ENCODE data around the gene CDPF1. TPM values are rescaled to one million over a fixed set of nuclear protein-coding genes. Genes with fewer than 3 reads are reported as not detected.
A peak's percentile ranks its signal among the peaks of the same experiment; 100 is the strongest.

The CDPF1 gene
- total RNA-seq, 1 donor from 2014 or later, result 10.4 TPM

GRCh38 chr22:46251816-46252380 lies 1.8 kb upstream of the CDPF1 start:
- DNase-seq, result no peak
- peaks cover 2% of the 10 kb centered on the region for H3K27me3 Mint-ChIP-seq
- intact Hi-C loops (cut with micrococcal nuclease), result loop anchor here (5.0 kb wide), 2 partner anchors 45 to 100 kb away; partner anchors contain the start of genes GTSE1 and PPARA
- peak overlapping the region; percentile 91 for H3K4me3 Mint-ChIP-seq
- no peaks in the 10 kb centered on the region for H3K9me3 Mint-ChIP-seq
- H3K27ac Mint-ChIP-seq, result peak overlapping the region; percentile 21
- H3K36me3 Mint-ChIP-seq (ENCODE audit: low read depth), result peaks cover 2% of the 10 kb centered on the region
- H3K4me1 Mint-ChIP-seq, result peaks cover 25% of the 10 kb centered on the region

GRCh38 chr22:46251266-46251665 lies 1.2 kb upstream of the CDPF1 start:
- Mint-ChIP-seq H3K36me3 (ENCODE audit: low read depth) (peaks cover 6% of the 10 kb centered on the region), H3K4me1 (peaks cover 26% of the 10 kb centered on the region), H3K4me3 (peak overlapping the region; percentile 91), H3K27me3 (no peaks in the 10 kb centered on the region), H3K27ac (peak overlapping the region; percentile 89), H3K9me3 (no peaks in the 10 kb centered on the region)
- intact Hi-C loops (cut with micrococcal nuclease), result loop anchor here (5.0 kb wide), 2 partner anchors 46 to 99 kb away; partner anchors contain the start of genes GTSE1 and PPARA
- DNase-seq, result no peak

- H3K4me3 Mint-ChIP-seq, result peak overlapping the region; percentile 91
- peaks cover 27% of the 10 kb centered on the region for H3K4me1 Mint-ChIP-seq
- H3K9me3 Mint-ChIP-seq, result no peaks in the 10 kb centered on the region
- no peaks in the 10 kb centered on the region for H3K27me3 Mint-ChIP-seq
- peak; percentile 75 for DNase-seq
- intact Hi-C loops (cut with micrococcal nuclease), result loop anchor here (1.0 to 5.0 kb wide), 3 partner anchors 47 to 127 kb away; partner anchors contain the start of genes GTSE1 and PPARA
- peak overlapping the region; percentile 89 for H3K27ac Mint-ChIP-seq
- peaks cover 6% of the 10 kb centered on the region for H3K36me3 Mint-ChIP-seq (ENCODE audit: low read depth)
Measured at GRCh38 chr22:46250783-46251125, 661 bp upstream of the CDPF1 start.

GRCh38 chr22:46247443-46247975 lies 2.6 kb downstream of the CDPF1 start:
- DNase-seq, result no peak
- Mint-ChIP-seq H3K27ac (no peak overlapping the region), H3K36me3 (ENCODE audit: low read depth) (peaks cover 13% of the 10 kb centered on the region), H3K4me3 (no peak overlapping the region), H3K4me1 (peaks cover 20% of the 10 kb centered on the region), H3K27me3 (no peaks in the 10 kb centered on the region), H3K9me3 (no peaks in the 10 kb centered on the region)
- intact Hi-C loops (cut with micrococcal nuclease), result no loop called here

GRCh38 chr22:46246178-46246577 lies 3.9 kb downstream of the CDPF1 start:
- Mint-ChIP-seq H3K4me1 (peaks cover 12% of the 10 kb centered on the region), H3K9me3 (no peaks in the 10 kb centered on the region), H3K4me3 (no peak overlapping the region), H3K36me3 (ENCODE audit: low read depth) (peaks cover 15% of the 10 kb centered on the region), H3K27ac (no peak overlapping the region), H3K27me3 (no peaks in the 10 kb centered on the region)
- intact Hi-C loops (cut with micrococcal nuclease), result no loop called here
- no peak for DNase-seq

- Mint-ChIP-seq H3K9me3 (no peaks in the 10 kb centered on the region), H3K4me3 (no peak overlapping the region), H3K4me1 (peaks cover 14% of the 10 kb centered on the region), H3K27me3 (no peaks in the 10 kb centered on the region), H3K27ac (no peak overlapping the region), H3K36me3 (ENCODE audit: low read depth) (peaks cover 16% of the 10 kb centered on the region)
- DNase-seq, result no peak
- intact Hi-C loops (cut with micrococcal nuclease), result no loop called here
Measured at GRCh38 chr22:46245511-46245910, 4.6 kb downstream of the CDPF1 start.

- H3K9me3 Mint-ChIP-seq, result no peaks in the 10 kb centered on the region
- no peak for DNase-seq
Measured at GRCh38 chr22:46244771-46245170, 5.3 kb downstream of the CDPF1 start.

GRCh38 chr22:46242076-46242475 lies 8.0 kb downstream of the CDPF1 start:
- H3K36me3 Mint-ChIP-seq (ENCODE audit: low read depth), result peaks cover 23% of the 10 kb centered on the region
- no peaks in the 10 kb centered on the region for H3K27me3 Mint-ChIP-seq
- no peaks in the 10 kb centered on the region for H3K9me3 Mint-ChIP-seq
- no peak for DNase-seq
- peaks cover 17% of the 10 kb centered on the region for H3K4me1 Mint-ChIP-seq
- intact Hi-C loops (cut with micrococcal nuclease), result no loop called here
- H3K4me3 Mint-ChIP-seq, result no peak overlapping the region
- no peak overlapping the region for H3K27ac Mint-ChIP-seq

More at GRCh38 chr22:46244771-46245170, 5.3 kb downstream of the CDPF1 start:
- intact Hi-C loops (cut with micrococcal nuclease), result no loop called here
- no peaks in the 10 kb centered on the region for H3K27me3 Mint-ChIP-seq
- no peak overlapping the region for H3K4me3 Mint-ChIP-seq
- H3K4me1 Mint-ChIP-seq, result peaks cover 19% of the 10 kb centered on the region
- peaks cover 16% of the 10 kb centered on the region for H3K36me3 Mint-ChIP-seq (ENCODE audit: low read depth)
- H3K27ac Mint-ChIP-seq, result no peak overlapping the region

GRCh38 chr22:46241396-46242007 lies 8.6 kb downstream of the CDPF1 start:
- Mint-ChIP-seq H3K4me3 (no peak overlapping the region), H3K27me3 (no peaks in the 10 kb centered on the region), H3K4me1 (peaks cover 17% of the 10 kb centered on the region), H3K36me3 (ENCODE audit: low read depth) (peaks cover 23% of the 10 kb centered on the region), H3K27ac (no peak overlapping the region), H3K9me3 (no peaks in the 10 kb centered on the region)
- no peak for DNase-seq
- intact Hi-C loops (cut with micrococcal nuclease), result no loop called here

- no peak overlapping the region for H3K4me3 Mint-ChIP-seq
- intact Hi-C loops (cut with micrococcal nuclease), result no loop called here
- peaks cover 14% of the 10 kb centered on the region for H3K4me1 Mint-ChIP-seq
Measured at GRCh38 chr22:46240907-46241306, 9.2 kb downstream of the CDPF1 start.

GRCh38 chr22:46240506-46240905 lies 9.6 kb downstream of the CDPF1 start:
- Mint-ChIP-seq H3K4me1 (peaks cover 14% of the 10 kb centered on the region), H3K27ac (no peak overlapping the region), H3K36me3 (ENCODE audit: low read depth) (peaks cover 20% of the 10 kb centered on the region), H3K4me3 (no peak overlapping the region), H3K27me3 (no peaks in the 10 kb centered on the region), H3K9me3 (no peaks in the 10 kb centered on the region)
- DNase-seq, result no peak
- intact Hi-C loops (cut with micrococcal nuclease), result no loop called here

More at GRCh38 chr22:46240907-46241306, 9.2 kb downstream of the CDPF1 start:
- no peaks in the 10 kb centered on the region for H3K27me3 Mint-ChIP-seq
- DNase-seq, result no peak
- no peaks in the 10 kb centered on the region for H3K9me3 Mint-ChIP-seq
- peaks cover 21% of the 10 kb centered on the region for H3K36me3 Mint-ChIP-seq (ENCODE audit: low read depth)
- H3K27ac Mint-ChIP-seq, result no peak overlapping the region

- H3K36me3 Mint-ChIP-seq (ENCODE audit: low read depth), result peaks cover 22% of the 10 kb centered on the region
- DNase-seq, result no peak
- no peak overlapping the region for H3K27ac Mint-ChIP-seq
- intact Hi-C loops (cut with micrococcal nuclease), result no loop called here
- no peak overlapping the region for H3K4me3 Mint-ChIP-seq
- no peaks in the 10 kb centered on the region for H3K9me3 Mint-ChIP-seq
- no peaks in the 10 kb centered on the region for H3K27me3 Mint-ChIP-seq
- peaks cover 14% of the 10 kb centered on the region for H3K4me1 Mint-ChIP-seq
Measured at GRCh38 chr22:46240073-46240472, 10.0 kb downstream of the CDPF1 start.

GRCh38 chr22:46239261-46240048 lies 10.6 kb downstream of the CDPF1 start:
- no peaks in the 10 kb centered on the region for H3K9me3 Mint-ChIP-seq
- peaks cover 14% of the 10 kb centered on the region for H3K4me1 Mint-ChIP-seq
- peak; percentile 71 for DNase-seq
- no peaks in the 10 kb centered on the region for H3K27me3 Mint-ChIP-seq
- H3K36me3 Mint-ChIP-seq (ENCODE audit: low read depth), result peaks cover 22% of the 10 kb centered on the region
- intact Hi-C loops (cut with micrococcal nuclease), result no loop called here
- H3K27ac Mint-ChIP-seq, result peak overlapping the region; percentile 57
- peak overlapping the region; percentile 1 for H3K4me3 Mint-ChIP-seq

- DNase-seq, result no peak
- Mint-ChIP-seq H3K4me1 (peaks cover 14% of the 10 kb centered on the region), H3K36me3 (ENCODE audit: low read depth) (peaks cover 17% of the 10 kb centered on the region), H3K27me3 (no peaks in the 10 kb centered on the region), H3K4me3 (no peak overlapping the region), H3K27ac (no peak overlapping the region), H3K9me3 (no peaks in the 10 kb centered on the region)
- intact Hi-C loops (cut with micrococcal nuclease), result no loop called here
Measured at GRCh38 chr22:46238541-46238940, 11.6 kb downstream of the CDPF1 start.
